ENCODE measurements around the gene RGS7. TPM values are rescaled to one million over a fixed set of nuclear protein-coding genes. Genes with fewer than 3 reads are reported as not detected.

The RGS7 gene
- total RNA-seq, 1 donor, result 0.36 TPM

GRCh38 chr1:240998024-240998423, 359.0 kb downstream of the RGS7 start:
- no peak overlapping the region for H3K27ac ChIP-seq (ENCODE audit: low read depth, low read length)
- H3K79me2 ChIP-seq (ENCODE audit: insufficient read depth, low read length), result no peaks in the 10 kb centered on the region
- H3K27me3 ChIP-seq (ENCODE audit: insufficient read depth, low read length), result no peaks in the 10 kb centered on the region
- H4K20me1 ChIP-seq (ENCODE audit: insufficient read depth, low read length), result no peaks in the 10 kb centered on the region
- peak overlapping the region; percentile 31 for H3K4me2 ChIP-seq (ENCODE audit: insufficient read depth, low read length)
- H3K36me3 ChIP-seq (ENCODE audit: insufficient read depth, low read length), result no peaks in the 10 kb centered on the region
- H2AFZ ChIP-seq (ENCODE audit: low read length), result no peak overlapping the region
- TF ChIP-seq CTCF (IDR thresholded peaks at IDR 0.05; ENCODE audit: extremely low read depth, low read depth, low read length), result no peak
- H3K9me3 ChIP-seq (ENCODE audit: low read depth, low read length), result no peaks in the 10 kb centered on the region
- DNase-seq (ENCODE audit: insufficient read length, low spot score, missing footprints), result peak; percentile 68
- H3K4me3 ChIP-seq (ENCODE audit: insufficient read depth, low read length), result no peak overlapping the region
- no peaks in the 10 kb centered on the region for H3K4me1 ChIP-seq (ENCODE audit: insufficient read depth, low read length)

- no peak for TF ChIP-seq CTCF (IDR thresholded peaks at IDR 0.05; ENCODE audit: extremely low read depth, low read depth, low read length)
- H4K20me1 ChIP-seq (ENCODE audit: insufficient read depth, low read length), result no peaks in the 10 kb centered on the region
- no peaks in the 10 kb centered on the region for H3K79me2 ChIP-seq (ENCODE audit: insufficient read depth, low read length)
- no peak for DNase-seq (ENCODE audit: insufficient read length, low spot score, missing footprints)
- H3K4me3 ChIP-seq (ENCODE audit: insufficient read depth, low read length), result no peak overlapping the region
- H3K4me1 ChIP-seq (ENCODE audit: insufficient read depth, low read length), result no peaks in the 10 kb centered on the region
- H3K4me2 ChIP-seq (ENCODE audit: insufficient read depth, low read length), result no peak overlapping the region
- H2AFZ ChIP-seq (ENCODE audit: low read length), result no peak overlapping the region
- no peak overlapping the region for H3K27ac ChIP-seq (ENCODE audit: low read depth, low read length)
- H3K27me3 ChIP-seq (ENCODE audit: insufficient read depth, low read length), result no peaks in the 10 kb centered on the region
- H3K36me3 ChIP-seq (ENCODE audit: insufficient read depth, low read length), result no peaks in the 10 kb centered on the region
- no peaks in the 10 kb centered on the region for H3K9me3 ChIP-seq (ENCODE audit: low read depth, low read length)
Measured at GRCh38 chr1:240993004-240993403, 364.0 kb downstream of the RGS7 start.

GRCh38 chr1:240991230-240991629, 365.8 kb downstream of the RGS7 start:
- H3K36me3 ChIP-seq (ENCODE audit: insufficient read depth, low read length), result no peaks in the 10 kb centered on the region
- no peaks in the 10 kb centered on the region for H3K9me3 ChIP-seq (ENCODE audit: low read depth, low read length)
- no peak overlapping the region for H3K27ac ChIP-seq (ENCODE audit: low read depth, low read length)
- no peaks in the 10 kb centered on the region for H3K27me3 ChIP-seq (ENCODE audit: insufficient read depth, low read length)
- no peaks in the 10 kb centered on the region for H3K4me1 ChIP-seq (ENCODE audit: insufficient read depth, low read length)
- no peaks in the 10 kb centered on the region for H4K20me1 ChIP-seq (ENCODE audit: insufficient read depth, low read length)
- no peak overlapping the region for H3K4me2 ChIP-seq (ENCODE audit: insufficient read depth, low read length)
- no peak overlapping the region for H3K4me3 ChIP-seq (ENCODE audit: insufficient read depth, low read length)
- no peak for DNase-seq (ENCODE audit: insufficient read length, low spot score, missing footprints)
- H3K79me2 ChIP-seq (ENCODE audit: insufficient read depth, low read length), result no peaks in the 10 kb centered on the region
- no peak overlapping the region for H2AFZ ChIP-seq (ENCODE audit: low read length)
- no peak for TF ChIP-seq CTCF (IDR thresholded peaks at IDR 0.05; ENCODE audit: extremely low read depth, low read depth, low read length)

GRCh38 chr1:240987928-240988327, 369.1 kb downstream of the RGS7 start:
- Histone ChIP-seq H3K4me1 (ENCODE audit: insufficient read depth, low read length) (no peaks in the 10 kb centered on the region), H4K20me1 (ENCODE audit: insufficient read depth, low read length) (no peaks in the 10 kb centered on the region), H3K4me3 (ENCODE audit: insufficient read depth, low read length) (no peak overlapping the region), H2AFZ (ENCODE audit: low read length) (no peak overlapping the region), H3K27me3 (ENCODE audit: insufficient read depth, low read length) (no peaks in the 10 kb centered on the region), H3K4me2 (ENCODE audit: insufficient read depth, low read length) (no peak overlapping the region), H3K27ac (ENCODE audit: low read depth, low read length) (no peak overlapping the region), H3K9me3 (ENCODE audit: low read depth, low read length) (no peaks in the 10 kb centered on the region), H3K36me3 (ENCODE audit: insufficient read depth, low read length) (no peaks in the 10 kb centered on the region), H3K79me2 (ENCODE audit: insufficient read depth, low read length) (no peaks in the 10 kb centered on the region)
- DNase-seq (ENCODE audit: insufficient read length, low spot score, missing footprints), result no peak
- no peak for TF ChIP-seq CTCF (IDR thresholded peaks at IDR 0.05; ENCODE audit: extremely low read depth, low read depth, low read length)

Data from osteoblast (primary cell).